Transverse colon (tissue), 4 donors: ENCODE measurements around the gene DLX3. TPM values are rescaled to one million over a fixed set of nuclear protein-coding genes. Genes with fewer than 3 reads are reported as not detected.

Source experiments
- DNase-seq: peaks from one replicate; pipeline ENCODE4 v3.0.0-alpha.2; 2019
- H3K27ac ChIP-seq, 4 donors: fragments of 200-600 bp; sonication (generic); 2 replicates each; pipeline ENCODE4 v1.5.1; 2016 to 2018; ENCODE audit warnings: inconsistent platforms in 4 of 4
- H3K27me3 ChIP-seq: fragments of 200-600 bp; sonication (generic); 2 replicates; pipeline ENCODE4 v1.5.1; 2017; ENCODE audit warnings: inconsistent platforms
- H3K36me3 ChIP-seq, 4 donors: fragments of 200-600 bp; sonication (generic); 2 replicates each; pipeline ENCODE4 v1.5.1; 2017 to 2019; ENCODE audit warnings: inconsistent platforms in 4 of 4
- H3K4me1 ChIP-seq, 4 donors: fragments of 200-600 bp; sonication (generic); 2 replicates each; pipeline ENCODE4 v1.5.1; 2017 to 2020; ENCODE audit warnings: inconsistent platforms in 4 of 4
- H3K4me3 ChIP-seq, 4 donors: fragments of 200-600 bp; sonication (generic); 1 replicate in 1 of 4; 2 replicates in 3 of 4; pipeline versions ENCODE4 v1.5.1 to v1.6.1; 2017 to 2019; ENCODE audit warnings: inconsistent platforms in 4 of 4
- H3K9me3 ChIP-seq, 2 donors: fragments of 200-600 bp; sonication (generic); 2 replicates each; pipeline ENCODE4 v1.5.1; 2017 to 2019; ENCODE audit warnings: inconsistent platforms in 2 of 2
- EP300 ChIP-seq: sonication (generic); formaldehyde crosslinking; IDR thresholded peaks from one replicate; pipeline ENCODE4 v1.6.1; 2017; ENCODE audit warnings: antibody characterized with exemption, low read depth
- POLR2A ChIP-seq: fragments of 450-650 bp; IDR thresholded peaks from one replicate; pipeline ENCODE4 v1.6.1; 2016; ENCODE audit warnings: antibody characterized with exemption, mild to moderate bottlenecking, moderate library complexity
- POLR2AphosphoS5 ChIP-seq, 3 donors: sonication (generic); formaldehyde crosslinking; IDR thresholded peaks; one replicate each; pipeline ENCODE4 v1.6.1; 2016; ENCODE audit warnings: antibody characterized with exemption in 3 of 3
- WGBS, 2 donors: methylation state at CpG; one replicate each; pipeline ENCODE4 v1.1.5; 2018; ENCODE audit warnings: low coverage in 1 of 2; 5-methylcytosine and 5-hydroxymethylcytosine counted together
- in situ Hi-C, 4 donors: fragments of 200-750 bp; cut with MboI; loops; one replicate each; pipeline versions ENCODE4 v1.15.0 to v1.15.1; 2017; ENCODE audit warnings: low sequenced_read_pairs in 3 of 4, low pct_ligation_motif_present in 1 of 4, low pct_unique_long_range_greater_than_20kb in 1 of 4
- intact Hi-C: fragments of 100-400 bp; cut with DNase I; formaldehyde crosslinking; loops from one replicate; pipeline ENCODE4 v1.15.1; 2023; ENCODE audit warnings: low total_unique reads
- total RNA-seq, 4 donors: library from RNA; depleted of rRNA; stranded (reverse); fragments of >200 nt; gene quantifications; one replicate each; pipeline ENCODE4 v1.1.0, GENCODE V29; 2016
- TF ChIP-seq, protein P1 (sequence below), 5 experiments: fragments of 200-600 bp in 3 of 5; fragments of 450-650 bp in 2 of 5; sonication (generic) in 3 of 5; IDR thresholded peaks; 1 replicate in 2 of 5; 2 replicates in 3 of 5; pipeline ENCODE4 v1.5.1; 2016 to 2017; ENCODE audit warnings: antibody characterized with exemption in 5 of 5, inconsistent platforms in 3 of 5, mild to moderate bottlenecking in 2 of 5, moderate library complexity in 1 of 5

Gene DLX3
- total RNA-seq, 4 donors from 2014 or later = not detected

DNA sequence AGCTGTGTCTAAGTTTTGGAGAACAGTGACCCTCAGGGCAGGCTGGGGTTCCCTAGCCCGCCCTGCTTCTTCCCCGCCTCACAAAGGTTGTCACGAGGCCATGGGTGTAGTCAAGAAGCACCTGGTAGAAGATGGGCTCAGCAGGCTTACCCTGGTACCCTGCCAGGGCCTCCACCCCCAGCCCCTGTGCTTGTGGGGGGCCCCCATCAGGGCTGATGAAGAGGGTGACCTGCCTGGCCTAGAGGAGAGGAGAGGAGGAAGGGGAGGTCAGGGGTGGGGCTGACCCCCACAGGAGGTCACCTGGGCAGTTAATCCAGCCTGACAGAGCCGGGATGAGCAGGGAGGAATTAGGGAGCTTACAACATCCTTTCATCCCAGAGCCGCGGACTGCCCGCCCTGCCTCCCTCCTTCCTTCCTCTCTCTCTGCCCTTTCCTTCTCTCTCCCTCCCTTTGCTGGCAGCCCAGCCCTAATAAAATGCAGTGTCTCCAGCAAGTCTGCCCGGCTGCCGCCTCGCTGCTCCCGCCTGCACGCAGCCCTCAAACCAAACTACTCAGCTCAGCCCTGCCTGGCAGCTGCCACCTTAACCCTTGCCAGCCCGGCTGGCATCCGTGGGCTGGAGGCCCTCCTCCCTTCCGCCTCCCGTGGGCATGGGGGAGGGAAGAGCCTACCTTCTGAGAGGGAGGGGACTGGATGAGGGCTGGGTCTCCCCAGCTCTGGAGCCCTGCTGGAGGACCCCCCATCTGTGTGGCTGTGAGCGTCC lies 7.2 kb downstream of the DLX3 start:
- DNase-seq = no peak
- Histone ChIP-seq H3K9me3 (no peaks in the 10 kb centered on the region), H3K4me3 (no peak overlapping the region), H3K27me3 (peaks cover 87% of the 10 kb centered on the region), H3K36me3 (no peaks in the 10 kb centered on the region), H3K4me1 (peaks cover 0 to 4% (median 2%) of the 10 kb centered on the region in 4 donors), H3K27ac (no peak overlapping the region)
- intact Hi-C loops = no loop called here
- WGBS, 2 donors = 10% methylated on average over 17 of the region's 17 CpGs; no CpG with 5 or more reads in 1 of the 2 donors
- in situ Hi-C loops = loop anchor here in 1 of 4 donors (25.0 kb wide), 1 partner anchor 426 kb away; no protein-coding TSS in a partner anchor
- TF ChIP-seq, protein P1, sequence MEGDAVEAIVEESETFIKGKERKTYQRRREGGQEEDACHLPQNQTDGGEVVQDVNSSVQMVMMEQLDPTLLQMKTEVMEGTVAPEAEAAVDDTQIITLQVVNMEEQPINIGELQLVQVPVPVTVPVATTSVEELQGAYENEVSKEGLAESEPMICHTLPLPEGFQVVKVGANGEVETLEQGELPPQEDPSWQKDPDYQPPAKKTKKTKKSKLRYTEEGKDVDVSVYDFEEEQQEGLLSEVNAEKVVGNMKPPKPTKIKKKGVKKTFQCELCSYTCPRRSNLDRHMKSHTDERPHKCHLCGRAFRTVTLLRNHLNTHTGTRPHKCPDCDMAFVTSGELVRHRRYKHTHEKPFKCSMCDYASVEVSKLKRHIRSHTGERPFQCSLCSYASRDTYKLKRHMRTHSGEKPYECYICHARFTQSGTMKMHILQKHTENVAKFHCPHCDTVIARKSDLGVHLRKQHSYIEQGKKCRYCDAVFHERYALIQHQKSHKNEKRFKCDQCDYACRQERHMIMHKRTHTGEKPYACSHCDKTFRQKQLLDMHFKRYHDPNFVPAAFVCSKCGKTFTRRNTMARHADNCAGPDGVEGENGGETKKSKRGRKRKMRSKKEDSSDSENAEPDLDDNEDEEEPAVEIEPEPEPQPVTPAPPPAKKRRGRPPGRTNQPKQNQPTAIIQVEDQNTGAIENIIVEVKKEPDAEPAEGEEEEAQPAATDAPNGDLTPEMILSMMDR (IDR thresholded peaks at IDR 0.05) = no peak
- TF ChIP-seq POLR2A = no peak
- no peak for TF ChIP-seq POLR2AphosphoS5 (IDR thresholded peaks at IDR 0.05)
- TF ChIP-seq EP300 = no peak

GRCh38 chr17:49987290-49987585 lies 7.8 kb downstream of the DLX3 start:
- no peak for DNase-seq
- intact Hi-C loops = no loop called here
- WGBS, 2 donors = 36% methylated on average over 2 of the region's 2 CpGs; no CpG with 5 or more reads in 1 of the 2 donors
- no peak overlapping the region for H3K27ac ChIP-seq
- in situ Hi-C loops = loop anchor here in 1 of 4 donors (25.0 kb wide), 1 partner anchor 425 kb away; no protein-coding TSS in a partner anchor
- peaks cover 85% of the 10 kb centered on the region for H3K27me3 ChIP-seq
- no peak for TF ChIP-seq POLR2AphosphoS5 (IDR thresholded peaks at IDR 0.05)
- TF ChIP-seq, protein P1 (IDR thresholded peaks at IDR 0.05) = no peak
- no peak for TF ChIP-seq EP300
- no peak for TF ChIP-seq POLR2A
- no peak overlapping the region for H3K4me3 ChIP-seq
- peaks cover 0 to 4% (median 2%) of the 10 kb centered on the region in 4 donors for H3K4me1 ChIP-seq
- no peaks in the 10 kb centered on the region for H3K36me3 ChIP-seq
- no peaks in the 10 kb centered on the region for H3K9me3 ChIP-seq

DNA sequence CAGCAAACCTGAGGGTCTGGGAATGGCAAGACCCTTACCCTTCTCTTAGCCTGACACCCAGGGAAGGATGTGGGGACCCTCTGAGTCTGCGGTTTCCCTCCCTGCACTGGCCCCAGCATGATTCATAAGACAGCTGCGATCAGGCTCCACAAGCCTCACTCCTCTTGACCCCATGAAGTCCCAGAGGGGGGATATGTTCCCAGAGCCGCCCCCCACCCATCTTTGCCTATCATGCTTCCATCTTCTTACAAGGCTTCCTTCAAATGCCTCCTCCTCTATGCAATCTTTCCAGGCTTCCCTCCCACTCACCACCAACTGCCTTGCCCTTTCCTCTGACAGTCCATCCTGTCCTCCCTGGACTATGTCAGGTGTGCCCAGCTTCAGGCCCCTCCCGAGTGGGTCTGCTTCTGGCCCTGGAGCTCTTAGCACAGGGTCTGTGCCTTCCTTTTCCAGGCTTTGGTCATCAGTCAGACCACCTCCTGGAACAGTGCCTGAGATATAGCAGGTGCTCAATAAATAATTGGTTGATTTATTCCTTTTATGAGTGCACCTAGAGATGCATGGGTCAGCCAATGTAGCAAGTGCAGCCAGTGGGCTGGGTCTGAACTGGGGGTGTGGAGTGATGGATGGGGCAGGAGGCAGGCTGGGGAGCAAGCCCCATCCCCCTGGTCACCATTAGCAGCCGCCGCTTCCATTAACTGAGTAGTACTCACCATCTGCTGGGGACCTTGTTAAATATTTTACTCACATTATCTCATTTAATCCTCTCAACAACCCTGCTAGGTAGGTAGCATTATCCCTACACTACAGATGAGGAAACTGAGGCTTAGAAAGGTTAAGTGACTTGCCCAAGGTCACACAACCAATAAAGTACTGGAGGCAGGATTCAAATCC lies 8.4 kb downstream of the DLX3 start:
- intact Hi-C loops (no loop called here), in situ Hi-C loops (loop anchor here in 1 of 4 donors (25.0 kb wide), 1 partner anchor 424 kb away; no protein-coding TSS in a partner anchor)
- no peaks in the 10 kb centered on the region for H3K9me3 ChIP-seq
- H3K36me3 ChIP-seq = no peaks in the 10 kb centered on the region
- H3K27ac ChIP-seq = no peak overlapping the region
- no peak overlapping the region for H3K4me3 ChIP-seq
- 40 to 60% methylated on average over 2 to 6 of the region's 6 CpGs for WGBS, 2 donors
- peaks cover 0 to 4% (median 2%) of the 10 kb centered on the region in 4 donors for H3K4me1 ChIP-seq
- H3K27me3 ChIP-seq = peaks cover 82% of the 10 kb centered on the region
- TF ChIP-seq, protein P1 (IDR thresholded peaks at IDR 0.05) = no peak
- TF ChIP-seq POLR2A = no peak
- TF ChIP-seq EP300 = no peak
- no peak for TF ChIP-seq POLR2AphosphoS5 (IDR thresholded peaks at IDR 0.05)
- no peak for DNase-seq

DNA sequence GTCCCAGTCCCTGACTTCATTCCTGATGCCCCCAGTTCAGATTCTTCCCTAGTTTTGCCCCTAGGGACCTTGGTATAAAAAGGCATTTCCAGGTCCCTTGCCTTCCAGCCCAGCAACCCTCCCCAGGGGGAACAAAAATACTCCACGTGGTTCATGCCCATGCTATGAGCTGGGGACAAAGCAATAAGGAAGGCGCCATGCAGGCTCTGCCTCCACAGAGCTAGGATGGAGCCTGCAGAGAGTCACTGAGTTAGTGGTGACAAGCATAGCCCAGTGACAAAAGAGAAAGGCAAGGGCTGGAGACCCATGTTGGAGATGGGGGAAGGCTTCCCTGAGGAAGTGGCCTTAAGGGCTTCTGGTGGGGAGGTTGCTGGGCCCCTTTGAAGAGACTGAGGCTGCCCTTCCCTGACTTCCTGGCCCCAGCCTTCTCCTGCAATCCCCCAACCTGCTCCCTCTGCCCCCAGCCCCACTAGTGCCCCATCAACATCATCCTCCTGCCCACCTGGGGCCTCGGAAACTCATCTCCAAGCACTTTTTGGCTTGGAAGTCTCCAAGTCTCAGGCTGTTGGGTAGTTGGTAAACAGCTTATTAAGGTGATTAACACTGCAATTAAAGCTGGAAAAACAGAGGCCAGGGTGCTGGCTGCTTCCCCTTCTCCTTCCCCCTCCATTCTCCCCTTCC lies 9.6 kb downstream of the DLX3 start:
- Histone ChIP-seq H3K27ac (no peak overlapping the region), H3K27me3 (peaks cover 77% of the 10 kb centered on the region), H3K4me1 (peaks cover 0 to 4% (median 2%) of the 10 kb centered on the region in 4 donors), H3K9me3 (no peaks in the 10 kb centered on the region), H3K4me3 (no peak overlapping the region), H3K36me3 (no peaks in the 10 kb centered on the region)
- in situ Hi-C loops (loop anchor here in 1 of 4 donors (25.0 kb wide), 1 partner anchor 423 kb away; no protein-coding TSS in a partner anchor), intact Hi-C loops (no loop called here)
- WGBS, 2 donors = 52 to 60% methylated on average over 1 to 3 of the region's 3 CpGs
- DNase-seq = no peak
- TF ChIP-seq EP300 (no peak), POLR2AphosphoS5 (IDR thresholded peaks at IDR 0.05) (no peak), POLR2A (no peak)
- TF ChIP-seq, protein P1 (IDR thresholded peaks at IDR 0.05) = no peak
